Fibroblast of mammary gland (primary cell): ENCODE results near the gene ZNF729.
"Not testable (repeated sequence)": the region's sequence is repeated elsewhere in the genome, so short reads cannot be mapped to it uniquely, and the experiment has no call there.

Experiments
- DNase-seq: peaks from one replicate; pipeline ENCODE4 v3.0.0-alpha.2; 2010; ENCODE audit warnings: low read depth
- H3K4me3 ChIP-seq: 2 replicates; pipeline ENCODE4 v1.5.1; 2011; ENCODE audit warnings: low read depth, mild to moderate bottlenecking, low read length, moderate library complexity; ENCODE audit not compliant: control insufficient read depth
- CTCF ChIP-seq: conservative IDR thresholded peaks from 2 replicates; pipeline ENCODE4 v1.5.1; 2011; ENCODE audit warnings: low read depth, low read length, inconsistent platforms; ENCODE audit not compliant: control insufficient read depth, insufficient read depth

Gene ZNF729

DNA sequence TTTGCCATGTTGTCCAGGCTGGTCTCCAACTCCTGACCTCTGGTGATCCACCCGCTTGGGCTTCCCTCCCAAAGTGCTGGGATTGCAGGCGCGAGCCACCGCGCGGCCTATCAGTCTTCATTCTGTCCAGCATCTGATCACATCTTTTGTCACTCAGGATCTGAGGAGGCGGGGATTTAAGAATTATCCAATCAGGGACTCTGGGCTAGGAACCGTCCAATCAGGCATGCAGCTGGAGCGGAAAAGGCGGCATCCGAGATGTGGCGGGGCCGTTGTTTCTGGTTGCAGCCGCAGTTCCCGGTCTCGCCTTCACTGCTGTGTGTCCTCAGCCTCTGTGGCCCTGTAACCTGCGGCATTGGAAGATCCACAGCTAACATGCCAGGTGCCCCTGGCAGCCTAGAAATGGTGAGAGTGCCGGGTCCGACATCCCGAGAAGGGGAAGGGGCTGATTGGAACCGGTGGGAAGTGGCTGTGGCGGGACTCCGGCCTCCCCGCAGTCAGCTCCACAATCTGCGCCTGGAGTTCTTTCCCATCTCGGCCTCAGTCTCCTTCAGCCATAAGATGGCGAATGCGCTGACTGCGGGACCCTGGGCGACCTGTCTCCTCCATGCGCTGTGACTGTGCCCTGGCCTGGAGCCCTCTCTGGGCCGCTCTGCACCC, at the start of gene ZNF729:
ZNF729 (plus strand) TSS at position 291 of the 660 bp plus-strand sequence; CDS start at position 376, 85 bp downstream.
- H3K4me3 ChIP-seq, result no peak within 1 kb of the TSS
- no peak for DNase-seq
- TF ChIP-seq CTCF, result no peak

DNA sequence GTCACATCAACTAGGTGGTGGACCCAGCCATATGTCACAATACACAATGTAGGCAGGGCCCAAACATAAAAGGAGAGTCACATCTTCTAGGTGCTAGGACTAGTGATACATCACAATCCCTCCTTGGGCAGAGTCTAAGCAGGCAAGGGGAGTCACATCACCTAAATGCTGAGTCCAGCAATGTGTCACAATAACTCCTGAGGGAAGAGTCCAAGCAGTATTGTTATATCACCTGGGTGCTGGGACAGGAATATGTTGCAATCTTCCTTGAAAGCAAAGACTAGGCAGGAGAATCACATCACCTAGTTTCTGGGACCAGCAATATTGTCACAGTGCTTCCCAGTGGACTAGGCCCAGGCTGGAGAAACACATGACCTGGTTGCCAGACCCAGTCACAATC, 29.4 kb upstream of the ZNF729 start:
- H3K4me3 ChIP-seq, result no peak overlapping the region
- no peak for TF ChIP-seq CTCF
- no peak for DNase-seq

DNA sequence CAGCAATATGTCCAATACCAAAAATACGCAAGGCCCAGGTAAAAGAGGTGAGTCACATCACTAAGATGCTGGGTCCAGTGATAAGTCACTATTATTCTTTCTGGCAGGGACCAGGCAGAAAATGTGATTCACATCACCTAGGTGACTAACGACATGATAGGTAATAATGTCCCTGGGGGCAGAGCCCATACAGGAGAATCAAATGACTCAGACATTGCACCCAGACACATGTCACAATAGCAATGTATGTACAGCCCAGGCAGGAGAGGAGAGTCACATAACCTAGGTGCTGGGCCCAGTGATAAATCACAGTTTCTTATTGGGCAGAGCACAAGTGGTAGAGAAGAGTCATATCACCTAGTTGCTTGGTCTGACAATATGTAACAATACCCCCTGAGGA, 28.9 kb upstream of the ZNF729 start:
- no peak overlapping the region for H3K4me3 ChIP-seq
- no peak for DNase-seq
- TF ChIP-seq CTCF, result no peak

GRCh38 chr19:22257916-22258315, 28.3 kb upstream of the ZNF729 start:
- no peak for DNase-seq
- no peak for TF ChIP-seq CTCF
- no peak overlapping the region for H3K4me3 ChIP-seq

DNA sequence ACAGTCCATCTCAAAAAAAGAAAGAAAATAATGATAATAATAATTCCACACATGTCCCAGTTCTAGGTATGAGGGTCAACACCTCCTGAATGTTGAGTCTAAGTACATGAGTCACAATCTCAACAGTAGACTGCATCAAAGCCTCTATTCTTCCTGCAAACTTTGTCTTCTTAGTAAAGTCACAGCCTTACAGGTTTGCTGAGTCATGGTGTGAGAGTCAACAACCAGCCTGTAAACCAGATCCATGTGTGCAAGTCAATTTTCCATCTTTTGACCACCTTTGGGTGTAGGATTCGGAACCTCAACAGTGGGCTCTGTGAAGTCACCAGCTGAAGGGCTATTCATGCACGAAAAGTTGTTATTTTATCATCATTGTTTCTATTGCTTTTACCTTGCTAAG, 25.7 kb upstream of the ZNF729 start:
- DNase-seq, result no peak
- H3K4me3 ChIP-seq, result no peak overlapping the region
- no peak for TF ChIP-seq CTCF

DNA sequence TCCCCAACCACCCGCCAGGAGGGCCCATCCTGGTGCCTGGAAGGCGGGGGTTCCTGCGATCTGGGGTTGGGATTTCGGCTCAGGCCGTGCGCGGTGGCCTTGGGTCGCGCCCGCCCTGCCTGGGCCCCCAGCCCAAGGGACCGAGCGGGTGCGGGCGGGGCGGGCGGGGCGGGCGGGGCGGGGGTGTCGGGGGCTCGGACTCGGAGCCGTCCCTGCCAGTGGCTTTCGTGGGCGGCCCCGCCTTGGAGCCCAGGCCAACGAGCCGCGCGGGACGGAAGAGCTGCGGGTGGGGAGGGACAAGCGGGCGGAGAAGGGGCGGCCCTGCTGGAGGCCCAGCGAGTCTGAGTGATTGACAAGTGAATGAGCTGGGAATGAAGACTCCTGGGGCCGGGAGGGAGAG, 24.6 kb upstream of the ZNF729 start:
- no peak for TF ChIP-seq CTCF
- no peak for DNase-seq
- H3K4me3 ChIP-seq, result no peak overlapping the region

DNA sequence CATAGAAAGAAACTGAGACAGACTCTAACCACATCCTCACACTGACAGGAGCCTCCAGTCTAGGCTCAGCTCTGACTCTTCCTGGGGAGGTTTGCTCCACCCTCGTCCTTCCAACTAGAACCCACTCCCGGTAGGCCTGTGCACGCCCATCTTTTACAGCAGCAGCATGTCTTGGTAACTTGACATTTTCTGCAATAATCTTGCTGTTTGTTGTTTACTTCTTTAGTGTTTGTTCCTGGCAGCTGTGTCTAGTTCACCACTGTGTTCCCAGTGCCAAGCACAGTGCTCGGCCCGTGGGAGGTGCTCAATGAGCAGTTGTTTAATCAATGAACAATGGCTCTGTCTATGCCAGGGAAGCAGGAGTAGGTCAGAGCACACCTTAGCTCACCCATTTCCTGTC, 23.1 kb upstream of the ZNF729 start:
- TF ChIP-seq CTCF, result no peak
- no peak for DNase-seq
- H3K4me3 ChIP-seq, result no peak overlapping the region

DNA sequence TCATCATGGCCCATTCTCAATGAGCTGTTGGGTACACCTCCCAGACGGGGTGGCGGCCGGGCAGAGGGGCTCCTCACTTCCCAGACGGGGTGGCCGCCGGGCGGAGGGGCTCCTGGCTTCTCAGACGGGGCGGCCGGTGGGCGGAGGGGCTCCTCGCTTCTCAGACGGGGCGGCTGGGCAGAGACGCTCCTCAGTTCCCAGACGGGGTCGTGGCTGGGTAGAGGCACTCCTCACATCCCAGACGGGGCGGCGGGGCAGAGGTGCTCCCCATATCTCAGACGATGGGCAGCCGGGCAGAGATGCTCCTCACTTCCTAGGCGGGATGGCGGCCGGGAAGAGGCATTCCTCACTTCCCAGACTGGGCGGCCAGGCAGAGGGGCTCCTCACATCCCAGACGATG, 35.3 kb downstream of the ZNF729 start:
- not testable (repeated sequence) for DNase-seq, H3K4me3 ChIP-seq
